ENCODE results near the gene CRYM. TPM values are rescaled to one million over a fixed set of nuclear protein-coding genes. Genes with fewer than 3 reads are reported as not detected.

The CRYM gene
- total RNA-seq, 4 donors from 2014 or later: 0.27 to 0.79 TPM; not detected in 2

DNA sequence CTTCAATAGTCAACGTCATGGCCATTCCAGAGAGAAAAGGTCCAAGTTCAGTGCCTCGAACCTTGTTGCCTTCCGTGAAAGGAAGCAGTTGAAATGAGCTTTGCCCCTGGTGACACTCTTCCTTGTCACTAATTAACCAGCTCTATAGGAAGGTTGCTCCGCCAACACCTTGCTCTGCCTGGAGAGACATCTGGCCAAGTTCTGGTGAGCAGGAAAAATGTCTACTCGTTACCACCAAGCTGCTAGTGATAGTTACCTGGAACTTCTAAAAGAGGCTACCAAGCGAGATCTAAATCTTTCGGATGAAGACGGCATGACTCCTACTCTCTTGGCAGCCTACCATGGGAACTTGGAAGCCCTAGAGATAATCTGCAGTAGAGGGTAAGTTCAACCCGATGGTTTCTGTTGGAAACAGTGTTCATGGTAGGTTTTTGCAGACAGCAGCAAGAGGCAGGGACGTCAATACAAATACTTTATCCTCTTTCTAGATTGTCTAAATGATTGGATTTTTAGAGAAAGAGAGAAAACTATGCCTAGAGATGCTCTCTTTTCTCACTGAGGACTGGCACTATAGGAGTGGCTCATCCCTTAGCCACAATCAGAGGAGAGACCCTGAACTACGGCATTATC lies 44.5 kb downstream of the CRYM start, which contains the start of gene ANKS4B:
TSS of gene ANKS4B (plus strand) at position 179 of the 630 bp plus-strand sequence. CDS start at position 218, 39 bp downstream.
- Histone ChIP-seq H3K4me3 (no peak within 1 kb of the TSS), H3K4me1 (no peaks in the 10 kb centered on the region), H3K27ac (no peak within 1 kb of the TSS), H3K27me3 (peaks cover 27% of the 10 kb centered on the region), H3K36me3 (no peaks in the 10 kb centered on the region), H3K9me3 (no peaks in the 10 kb centered on the region)
- ATAC-seq: no peak
- TF ChIP-seq POLR2AphosphoS5 (IDR thresholded peaks at IDR 0.05): no peak
- no peak for TF ChIP-seq EP300 (IDR thresholded peaks at IDR 0.05)
- TF ChIP-seq, protein P1, sequence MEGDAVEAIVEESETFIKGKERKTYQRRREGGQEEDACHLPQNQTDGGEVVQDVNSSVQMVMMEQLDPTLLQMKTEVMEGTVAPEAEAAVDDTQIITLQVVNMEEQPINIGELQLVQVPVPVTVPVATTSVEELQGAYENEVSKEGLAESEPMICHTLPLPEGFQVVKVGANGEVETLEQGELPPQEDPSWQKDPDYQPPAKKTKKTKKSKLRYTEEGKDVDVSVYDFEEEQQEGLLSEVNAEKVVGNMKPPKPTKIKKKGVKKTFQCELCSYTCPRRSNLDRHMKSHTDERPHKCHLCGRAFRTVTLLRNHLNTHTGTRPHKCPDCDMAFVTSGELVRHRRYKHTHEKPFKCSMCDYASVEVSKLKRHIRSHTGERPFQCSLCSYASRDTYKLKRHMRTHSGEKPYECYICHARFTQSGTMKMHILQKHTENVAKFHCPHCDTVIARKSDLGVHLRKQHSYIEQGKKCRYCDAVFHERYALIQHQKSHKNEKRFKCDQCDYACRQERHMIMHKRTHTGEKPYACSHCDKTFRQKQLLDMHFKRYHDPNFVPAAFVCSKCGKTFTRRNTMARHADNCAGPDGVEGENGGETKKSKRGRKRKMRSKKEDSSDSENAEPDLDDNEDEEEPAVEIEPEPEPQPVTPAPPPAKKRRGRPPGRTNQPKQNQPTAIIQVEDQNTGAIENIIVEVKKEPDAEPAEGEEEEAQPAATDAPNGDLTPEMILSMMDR (IDR thresholded peaks at IDR 0.05): no peak
- TF ChIP-seq POLR2A (IDR thresholded peaks at IDR 0.05): no peak
- 81 to 90% methylated on average over 11 of the region's 11 CpGs for WGBS, 2 donors (ENCODE audit: low coverage in 1 of 2)

DNA sequence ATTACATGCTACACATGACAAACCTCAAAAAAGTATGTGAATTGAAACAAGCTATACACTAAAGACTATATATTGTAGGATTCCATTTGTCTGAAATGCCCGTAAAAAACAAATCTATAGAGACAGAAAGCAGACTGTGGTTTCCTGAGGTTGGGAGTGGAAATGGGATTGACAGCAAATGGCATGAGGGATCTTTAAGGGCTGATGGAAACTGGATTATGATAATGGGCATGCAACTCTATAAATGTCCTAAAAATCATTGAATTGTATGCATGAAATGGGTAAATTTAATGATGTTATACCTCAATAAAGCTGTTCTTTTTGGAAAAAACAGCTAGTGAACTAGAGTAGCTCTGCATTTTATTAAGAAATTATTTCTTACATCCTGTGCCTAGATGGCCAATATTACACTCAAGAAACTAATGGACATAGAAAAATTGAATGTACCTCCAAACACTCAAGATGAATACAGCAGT lies 45.0 kb downstream of the CRYM start:
- no peak for ATAC-seq
- peaks cover 27% of the 10 kb centered on the region for H3K27me3 ChIP-seq
- H3K36me3 ChIP-seq: no peaks in the 10 kb centered on the region
- WGBS, 2 donors (ENCODE audit: low coverage in 1 of 2): 100% methylated on average over 1 of the region's 1 CpG; no CpG with 5 or more reads in 1 of the 2 donors
- H3K4me3 ChIP-seq: no peak overlapping the region
- H3K4me1 ChIP-seq: no peaks in the 10 kb centered on the region
- TF ChIP-seq POLR2AphosphoS5 (IDR thresholded peaks at IDR 0.05) (no peak), EP300 (IDR thresholded peaks at IDR 0.05) (no peak), POLR2A (IDR thresholded peaks at IDR 0.05) (no peak)
- TF ChIP-seq, protein P1 (IDR thresholded peaks at IDR 0.05): no peak
- H3K27ac ChIP-seq: no peak overlapping the region
- H3K9me3 ChIP-seq: no peaks in the 10 kb centered on the region

DNA sequence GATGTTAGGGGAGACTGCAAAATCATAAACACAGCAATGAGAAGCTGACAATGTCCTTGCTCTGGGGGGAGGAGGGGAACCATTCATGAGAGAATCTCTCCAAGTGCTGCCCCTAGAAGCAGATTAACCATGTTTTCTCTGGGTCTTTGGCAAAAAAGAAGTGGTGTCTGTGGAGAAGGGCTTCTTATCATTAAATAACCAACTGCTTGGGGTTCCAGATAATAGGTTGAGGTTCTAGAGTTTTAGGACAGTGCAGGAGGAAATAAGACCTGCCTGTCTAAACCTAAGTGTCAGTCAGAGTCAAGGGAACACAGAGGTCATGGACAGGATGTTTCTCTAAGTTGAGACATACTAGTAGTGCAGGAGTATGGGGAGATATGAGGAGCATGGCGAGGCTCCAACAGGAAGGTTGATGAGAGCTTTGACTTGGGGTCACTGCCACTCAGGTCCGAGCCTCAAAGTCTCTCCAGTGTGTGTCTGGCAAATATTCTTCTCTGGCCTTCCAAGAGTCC lies 49.7 kb downstream of the CRYM start:
- Histone ChIP-seq H3K9me3 (no peaks in the 10 kb centered on the region), H3K36me3 (no peaks in the 10 kb centered on the region), H3K4me3 (no peak overlapping the region), H3K27me3 (peaks cover 23% of the 10 kb centered on the region), H3K27ac (no peak overlapping the region), H3K4me1 (no peaks in the 10 kb centered on the region)
- no peak for ATAC-seq
- 33 to 71% methylated on average over 1 to 2 of the region's 2 CpGs for WGBS, 2 donors (ENCODE audit: low coverage in 1 of 2)
- no peak for TF ChIP-seq POLR2A (IDR thresholded peaks at IDR 0.05)
- TF ChIP-seq, protein P1 (IDR thresholded peaks at IDR 0.05): no peak

DNA sequence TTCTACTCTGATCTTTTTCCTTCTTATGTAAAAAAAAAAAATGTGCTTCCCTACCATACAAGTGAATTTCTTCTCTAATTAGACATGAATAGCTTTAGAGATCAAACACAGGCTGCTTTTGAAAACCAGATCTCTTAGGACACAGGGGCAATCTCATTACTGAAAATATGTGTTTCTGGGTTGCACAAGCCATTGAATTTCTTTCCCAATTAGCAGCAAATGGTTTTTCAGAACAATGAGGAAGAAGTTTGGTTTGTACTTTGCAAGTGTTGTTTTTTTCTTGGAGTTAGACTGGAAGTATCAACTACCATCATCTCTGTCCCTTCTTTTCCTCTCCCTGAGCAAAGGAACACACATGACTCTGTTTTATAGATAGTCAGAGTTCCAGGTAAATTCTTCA lies 50.2 kb downstream of the CRYM start:
- no peak for ATAC-seq
- no peaks in the 10 kb centered on the region for H3K36me3 ChIP-seq
- no peaks in the 10 kb centered on the region for H3K4me1 ChIP-seq
- TF ChIP-seq, protein P1 (IDR thresholded peaks at IDR 0.05): no peak
- TF ChIP-seq EP300 (IDR thresholded peaks at IDR 0.05): no peak
- no peak overlapping the region for H3K27ac ChIP-seq
- H3K4me3 ChIP-seq: no peak overlapping the region
- peaks cover 23% of the 10 kb centered on the region for H3K27me3 ChIP-seq
- no peaks in the 10 kb centered on the region for H3K9me3 ChIP-seq

DNA sequence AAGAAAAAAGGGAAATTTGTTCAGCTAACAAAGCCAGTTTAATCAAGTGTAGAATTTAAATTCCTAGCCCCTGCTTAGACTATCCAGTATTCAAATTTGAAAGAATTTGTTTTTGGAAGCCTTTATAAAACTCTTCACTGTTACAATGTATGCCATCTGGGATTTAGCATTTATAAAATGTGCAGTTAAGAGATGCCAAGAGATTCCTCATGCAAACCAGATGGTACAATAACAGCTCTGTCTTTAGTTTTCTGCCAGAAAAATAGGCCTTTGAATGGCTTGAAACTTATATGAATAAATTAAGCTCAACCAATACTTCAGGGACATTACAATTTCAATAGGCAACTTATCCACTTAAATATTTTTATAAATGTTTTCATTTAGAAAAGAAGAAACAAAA lies 51.3 kb downstream of the CRYM start:
- H3K36me3 ChIP-seq: no peaks in the 10 kb centered on the region
- no peak overlapping the region for H3K27ac ChIP-seq
- peaks cover 17% of the 10 kb centered on the region for H3K27me3 ChIP-seq
- no peak for ATAC-seq
- no peak overlapping the region for H3K4me3 ChIP-seq
- no peaks in the 10 kb centered on the region for H3K4me1 ChIP-seq
- no peak for TF ChIP-seq POLR2A (IDR thresholded peaks at IDR 0.05)
- no peak for TF ChIP-seq EP300 (IDR thresholded peaks at IDR 0.05)
- TF ChIP-seq, protein P1 (IDR thresholded peaks at IDR 0.05): no peak
- TF ChIP-seq POLR2AphosphoS5 (IDR thresholded peaks at IDR 0.05): no peak
- H3K9me3 ChIP-seq: no peaks in the 10 kb centered on the region

Measured in gastroesophageal sphincter (tissue), 4 donors.